ENCODE measurements around the gene KHNYN.
A peak's percentile ranks its signal among the peaks of the same experiment; 100 is the strongest.

KHNYN gene

GRCh38 chr14:24427537-24428508 lies 1.9 kb upstream of the KHNYN start:
- no peak overlapping the region for H3K9ac ChIP-seq (ENCODE audit: low read depth, low read length, poor library complexity)
- peak overlapping the region; percentile 48 for H3K18ac ChIP-seq (ENCODE audit: low read length)
- H3K27me3 ChIP-seq (ENCODE audit: control insufficient read depth in 3 of 3, insufficient read depth in 3 of 3, low read depth in 1 of 3, low read length in 3 of 3): peaks cover 0 to 38% (median 3%) of the 10 kb centered on the region in 3 experiments
- no peak overlapping the region for H2BK12ac ChIP-seq (ENCODE audit: low read length)
- H3K14ac ChIP-seq (ENCODE audit: low read length): no peak overlapping the region
- no peak overlapping the region for H3K4ac ChIP-seq (ENCODE audit: low read length)
- no peak overlapping the region for H3K23ac ChIP-seq (ENCODE audit: low read depth, low read length, poor library complexity)
- peaks cover 7 to 15% of the 10 kb centered on the region in 2 donors for H3K36me3 ChIP-seq (replicated peaks in 1 of 2; ENCODE audit: control insufficient read depth in 2 of 2, insufficient read depth in 2 of 2, low read length in 2 of 2)
- no peak for DNase-seq (ENCODE audit: low spot score)
- peaks cover 9% of the 10 kb centered on the region in 2 donors for H3K4me1 ChIP-seq (ENCODE audit: control insufficient read depth in 2 of 2, insufficient read depth in 1 of 2, low read depth in 1 of 2, low read length in 2 of 2)
- no peak overlapping the region for H3K27ac ChIP-seq (replicated peaks; ENCODE audit: low read length)
- H3K4me3 ChIP-seq (ENCODE audit: low read length in 2 of 2): no peak overlapping the region
- H4K8ac ChIP-seq (ENCODE audit: low read depth, low read length): no peak overlapping the region
- no peak overlapping the region for H2BK120ac ChIP-seq (ENCODE audit: low read depth, low read length)
- peaks cover 11% of the 10 kb centered on the region for H3K79me1 ChIP-seq (ENCODE audit: low read depth, low read length)
- peak overlapping the region; percentile 30 for H2AFZ ChIP-seq (ENCODE audit: low read length)
- no CpG with 5 or more reads among the region's 18 CpGs for WGBS, 2 donors (ENCODE audit: extremely low coverage in 2 of 2, insufficient read length in 2 of 2, insufficient replicate concordance in 1 of 2)
- peak overlapping the region; percentile 77 for H2AK5ac ChIP-seq (ENCODE audit: low read depth, low read length)
- no peak overlapping the region for H3K4me2 ChIP-seq (ENCODE audit: insufficient read depth, low read length, poor library complexity, severe bottlenecking)
- H2BK5ac ChIP-seq (ENCODE audit: low read length): no peak overlapping the region
- no peak overlapping the region for H4K91ac ChIP-seq (ENCODE audit: low read depth, low read length, poor library complexity)
- peak overlapping the region; percentile 17 for H2BK15ac ChIP-seq (ENCODE audit: low read length)
- H3K9me3 ChIP-seq (replicated peaks in 1 of 2; ENCODE audit: control insufficient read depth in 2 of 2, insufficient read depth in 1 of 2, low read depth in 1 of 2, low read length in 2 of 2): no peaks in the 10 kb centered on the region

DNA sequence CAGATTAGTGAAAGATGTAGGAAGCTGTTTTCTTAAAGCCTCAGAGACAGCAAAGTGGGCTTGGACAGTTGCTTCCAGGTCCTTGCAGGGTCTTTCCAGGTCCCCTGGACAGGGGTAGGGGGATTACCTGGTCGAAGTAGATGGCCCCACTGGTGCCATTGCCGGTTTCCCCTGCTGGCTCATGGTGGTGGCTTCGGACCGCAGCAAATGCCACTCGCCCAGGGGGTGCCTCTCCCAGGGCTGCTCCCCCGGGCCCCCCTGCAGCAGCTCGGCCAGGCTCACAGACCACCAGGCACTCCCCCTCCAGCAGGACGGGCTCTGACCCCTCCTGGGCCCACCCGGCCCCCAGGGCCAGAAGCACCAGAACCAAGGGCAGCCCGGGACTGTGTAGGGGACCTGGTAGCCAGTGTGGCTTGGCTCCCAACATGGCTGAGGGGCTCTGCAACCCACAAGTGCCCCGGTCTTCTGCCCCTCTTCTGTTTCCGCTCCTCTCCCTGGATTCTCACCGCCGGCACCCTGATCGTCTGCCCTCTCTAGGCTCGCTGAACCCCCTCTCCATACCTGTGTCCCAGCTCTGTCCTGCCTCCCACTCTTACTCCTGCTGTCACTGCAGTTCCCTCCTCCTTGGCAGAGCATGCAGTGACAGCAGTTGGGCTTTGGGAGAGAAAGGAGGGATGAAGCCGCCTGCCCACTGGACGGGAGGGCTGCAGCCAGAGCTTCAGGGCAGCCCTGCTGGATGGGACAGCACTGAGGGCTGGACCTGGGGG lies 943 bp upstream of the KHNYN start:
- peak overlapping the region; percentile 64 for H2AK5ac ChIP-seq (ENCODE audit: low read depth, low read length)
- H3K9me3 ChIP-seq (replicated peaks in 1 of 2; ENCODE audit: control insufficient read depth in 2 of 2, insufficient read depth in 1 of 2, low read depth in 1 of 2, low read length in 2 of 2): no peaks in the 10 kb centered on the region
- H3K4ac ChIP-seq (ENCODE audit: low read length): peak overlapping the region; percentile 60
- DNase-seq (ENCODE audit: low spot score): no peak
- peak overlapping the region; percentile 80 for H2AFZ ChIP-seq (ENCODE audit: low read length)
- WGBS, 2 donors (ENCODE audit: extremely low coverage in 2 of 2, insufficient read length in 2 of 2, insufficient replicate concordance in 1 of 2): no CpG with 5 or more reads among the region's 18 CpGs
- H2BK120ac ChIP-seq (ENCODE audit: low read depth, low read length): no peak overlapping the region
- H4K8ac ChIP-seq (ENCODE audit: low read depth, low read length): no peak overlapping the region
- H2BK5ac ChIP-seq (ENCODE audit: low read length): no peak overlapping the region
- H3K4me2 ChIP-seq (ENCODE audit: insufficient read depth, low read length, poor library complexity, severe bottlenecking): no peak overlapping the region
- peak overlapping the region; percentile 90 for H3K18ac ChIP-seq (ENCODE audit: low read length)
- peaks cover 0 to 29% (median 3%) of the 10 kb centered on the region in 3 experiments for H3K27me3 ChIP-seq (ENCODE audit: control insufficient read depth in 3 of 3, insufficient read depth in 3 of 3, low read depth in 1 of 3, low read length in 3 of 3)
- H3K23ac ChIP-seq (ENCODE audit: low read depth, low read length, poor library complexity): peak overlapping the region; percentile 60
- peak overlapping the region in 1 of 2 donors; percentile 71 for H3K4me3 ChIP-seq (ENCODE audit: low read length in 2 of 2)
- peak overlapping the region; percentile 53 for H3K9ac ChIP-seq (ENCODE audit: low read depth, low read length, poor library complexity)
- H2BK12ac ChIP-seq (ENCODE audit: low read length): peak overlapping the region; percentile 67
- H2BK15ac ChIP-seq (ENCODE audit: low read length): peak overlapping the region; percentile 17
- peaks cover 9% of the 10 kb centered on the region in 2 donors for H3K4me1 ChIP-seq (ENCODE audit: control insufficient read depth in 2 of 2, insufficient read depth in 1 of 2, low read depth in 1 of 2, low read length in 2 of 2)
- no peak overlapping the region for H3K27ac ChIP-seq (replicated peaks; ENCODE audit: low read length)
- no peak overlapping the region for H3K14ac ChIP-seq (ENCODE audit: low read length)
- peaks cover 9 to 25% of the 10 kb centered on the region in 2 donors for H3K36me3 ChIP-seq (replicated peaks in 1 of 2; ENCODE audit: control insufficient read depth in 2 of 2, insufficient read depth in 2 of 2, low read length in 2 of 2)
- peaks cover 11% of the 10 kb centered on the region for H3K79me1 ChIP-seq (ENCODE audit: low read depth, low read length)
- no peak overlapping the region for H4K91ac ChIP-seq (ENCODE audit: low read depth, low read length, poor library complexity)

DNA sequence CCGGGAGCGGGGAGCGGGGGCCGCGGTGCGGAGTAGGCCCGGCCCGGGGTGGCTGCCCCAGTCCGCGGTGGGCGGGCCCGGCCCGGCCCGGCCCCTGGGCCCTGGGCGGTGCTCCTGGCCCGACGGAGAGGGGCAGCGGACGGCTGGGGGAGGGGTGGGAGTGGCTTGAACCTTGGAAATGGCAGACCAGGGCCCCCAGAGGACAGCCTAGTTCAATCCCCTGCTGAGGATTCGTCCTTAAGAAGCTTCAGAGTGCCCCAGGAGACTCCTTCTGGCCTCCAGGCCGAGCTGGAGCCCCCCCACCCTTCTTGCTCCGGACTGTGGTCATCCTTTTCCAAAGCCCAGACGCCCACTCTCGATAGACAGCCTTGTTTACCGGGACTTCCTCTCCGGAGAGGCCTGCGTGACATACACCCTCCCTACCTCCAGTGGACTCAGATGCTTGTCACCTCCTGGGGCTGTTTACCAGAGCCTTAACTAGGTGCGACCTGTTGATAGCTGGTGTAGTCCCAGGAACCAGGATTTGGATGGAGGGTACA lies 458 bp downstream of the KHNYN start:
- Histone ChIP-seq H3K4me2 (ENCODE audit: insufficient read depth, low read length, poor library complexity, severe bottlenecking) (peak overlapping the region; percentile 74), H3K14ac (ENCODE audit: low read length) (peak overlapping the region; percentile 17), H2AK5ac (ENCODE audit: low read depth, low read length) (peak overlapping the region; percentile 42), H2BK120ac (ENCODE audit: low read depth, low read length) (no peak overlapping the region), H4K8ac (ENCODE audit: low read depth, low read length) (no peak overlapping the region), H2BK15ac (ENCODE audit: low read length) (no peak overlapping the region), H2AFZ (ENCODE audit: low read length) (peak overlapping the region; percentile 80), H3K27me3 (ENCODE audit: control insufficient read depth in 3 of 3, insufficient read depth in 3 of 3, low read depth in 1 of 3, low read length in 3 of 3) (peaks cover 0 to 17% (median 3%) of the 10 kb centered on the region in 3 experiments), H2BK5ac (ENCODE audit: low read length) (peak overlapping the region; percentile 19), H3K18ac (ENCODE audit: low read length) (peak overlapping the region; percentile 90), H3K27ac (replicated peaks; ENCODE audit: low read length) (no peak overlapping the region), H2BK12ac (ENCODE audit: low read length) (no peak overlapping the region), H3K9me3 (replicated peaks in 1 of 2; ENCODE audit: control insufficient read depth in 2 of 2, insufficient read depth in 1 of 2, low read depth in 1 of 2, low read length in 2 of 2) (no peaks in the 10 kb centered on the region), H3K4me3 (ENCODE audit: low read length in 2 of 2) (peak overlapping the region; percentile 71 to 74), H3K23ac (ENCODE audit: low read depth, low read length, poor library complexity) (peak overlapping the region; percentile 38), H3K36me3 (replicated peaks in 1 of 2; ENCODE audit: control insufficient read depth in 2 of 2, insufficient read depth in 2 of 2, low read length in 2 of 2) (peaks cover 11 to 29% of the 10 kb centered on the region in 2 donors), H4K91ac (ENCODE audit: low read depth, low read length, poor library complexity) (no peak overlapping the region), H3K79me1 (ENCODE audit: low read depth, low read length) (peaks cover 11% of the 10 kb centered on the region), H3K4me1 (ENCODE audit: control insufficient read depth in 2 of 2, insufficient read depth in 1 of 2, low read depth in 1 of 2, low read length in 2 of 2) (peaks cover 9% of the 10 kb centered on the region in 2 donors), H3K4ac (ENCODE audit: low read length) (no peak overlapping the region), H3K9ac (ENCODE audit: low read depth, low read length, poor library complexity) (peak overlapping the region; percentile 84)
- WGBS, 2 donors (ENCODE audit: extremely low coverage in 2 of 2, insufficient read length in 2 of 2, insufficient replicate concordance in 1 of 2): no CpG with 5 or more reads among the region's 28 CpGs
- DNase-seq (ENCODE audit: low spot score): peak; percentile 42
